Esophagus (tissue), 2 donors: ENCODE results near the gene DOCK4. TPM values are rescaled to one million over a fixed set of nuclear protein-coding genes. Genes with fewer than 3 reads are reported as not detected.

Experiments used
- H3K27ac ChIP-seq, 2 donors: one replicate each; pipeline ENCODE4 v1.5.1; 2013; ENCODE audit warnings: low read depth in 2 of 2, mild to moderate bottlenecking in 2 of 2, inconsistent platforms in 1 of 2, low read length in 1 of 2, moderate library complexity in 1 of 2
- H3K27me3 ChIP-seq, 2 donors: one replicate each; pipeline ENCODE4 v1.6.1; 2013; ENCODE audit warnings: low read length in 2 of 2, control low read depth in 1 of 2, mild to moderate bottlenecking in 1 of 2; ENCODE audit not compliant: insufficient read depth in 2 of 2, control insufficient read depth in 1 of 2
- H3K36me3 ChIP-seq, 2 donors: one replicate each; pipeline ENCODE4 v1.6.1; 2013; ENCODE audit warnings: low read length in 1 of 2; ENCODE audit not compliant: control insufficient read depth in 2 of 2, insufficient read depth in 2 of 2
- H3K4me1 ChIP-seq, 2 donors: one replicate each; pipeline ENCODE4 v1.6.1; 2013; ENCODE audit warnings: low read length in 1 of 2; ENCODE audit not compliant: control insufficient read depth in 2 of 2, insufficient read depth in 2 of 2
- H3K4me3 ChIP-seq, 2 donors: one replicate each; pipeline ENCODE4 v1.5.1; 2013; ENCODE audit warnings: low read length in 2 of 2, mild to moderate bottlenecking in 2 of 2, low read depth in 1 of 2, moderate library complexity in 1 of 2
- H3K9me3 ChIP-seq, 2 donors: one replicate each; pipeline ENCODE4 v1.6.1; 2013; ENCODE audit warnings: mild to moderate bottlenecking in 2 of 2, low read depth in 1 of 2, low read length in 1 of 2, moderate library complexity in 1 of 2; ENCODE audit not compliant: control insufficient read depth in 2 of 2, insufficient read depth in 1 of 2
- WGBS, 2 donors: extraction: QIAGEN DNeasy Blood & Tissue Kit; methylation state at CpG; one replicate each; pipeline ENCODE4 v1.1.7; 2013; 5-methylcytosine and 5-hydroxymethylcytosine counted together
- polyA plus RNA-seq, 2 donors: library from polyadenylated mRNA; stranded (reverse); fragments of 200-250 nt; gene quantifications; one replicate each; pipeline ENCODE4 v1.2.3, GENCODE V29; 2013
- donor health status: healthy with polysubstance abuse.
- donor health status: Bipolar disorder and iron deficiency.

The DOCK4 gene
- polyA plus RNA-seq, 2 donors = 1.8 to 2.9 TPM

- Histone ChIP-seq H3K9me3 (no peaks in the 10 kb centered on the region), H3K27me3 (no peaks in the 10 kb centered on the region), H3K4me1 (no peaks in the 10 kb centered on the region), H3K4me3 (no peak overlapping the region), H3K27ac (no peak overlapping the region), H3K36me3 (no peaks in the 10 kb centered on the region)
- 84 to 86% methylated on average over 3 of the region's 3 CpGs for WGBS, 2 donors
Measured at GRCh38 chr7:112223310-112223709, 17.1 kb upstream of the DOCK4 start.

- Histone ChIP-seq H3K27ac (no peak overlapping the region), H3K27me3 (no peaks in the 10 kb centered on the region), H3K9me3 (no peaks in the 10 kb centered on the region), H3K36me3 (no peaks in the 10 kb centered on the region), H3K4me1 (no peaks in the 10 kb centered on the region), H3K4me3 (no peak overlapping the region)
- 93 to 94% methylated on average over 20 of the region's 20 CpGs for WGBS, 2 donors
Measured at GRCh38 chr7:112220877-112221434, 14.8 kb upstream of the DOCK4 start.

GRCh38 chr7:112215787-112216186 is 9.6 kb upstream of the DOCK4 start:
- Histone ChIP-seq H3K27me3 (no peaks in the 10 kb centered on the region), H3K9me3 (no peaks in the 10 kb centered on the region), H3K27ac (no peak overlapping the region), H3K36me3 (no peaks in the 10 kb centered on the region), H3K4me1 (no peaks in the 10 kb centered on the region), H3K4me3 (no peak overlapping the region)
- 57 to 67% methylated on average over 4 of the region's 4 CpGs for WGBS, 2 donors

- Histone ChIP-seq H3K4me3 (no peak overlapping the region), H3K27me3 (no peaks in the 10 kb centered on the region)
- WGBS, 2 donors = 78 to 87% methylated on average over 2 of the region's 2 CpGs
Measured at GRCh38 chr7:112214883-112215282, 8.7 kb upstream of the DOCK4 start.

GRCh38 chr7:112214268-112214667 is 8.1 kb upstream of the DOCK4 start:
- Histone ChIP-seq H3K27me3 (no peaks in the 10 kb centered on the region), H3K9me3 (no peaks in the 10 kb centered on the region), H3K4me1 (no peaks in the 10 kb centered on the region), H3K36me3 (no peaks in the 10 kb centered on the region), H3K27ac (no peak overlapping the region), H3K4me3 (no peak overlapping the region)

More at GRCh38 chr7:112214883-112215282, 8.7 kb upstream of the DOCK4 start:
- Histone ChIP-seq H3K4me1 (no peaks in the 10 kb centered on the region), H3K27ac (no peak overlapping the region), H3K9me3 (no peaks in the 10 kb centered on the region), H3K36me3 (no peaks in the 10 kb centered on the region)

GRCh38 chr7:112213735-112214134 is 7.5 kb upstream of the DOCK4 start:
- Histone ChIP-seq H3K9me3 (no peaks in the 10 kb centered on the region), H3K4me3 (no peak overlapping the region), H3K36me3 (no peaks in the 10 kb centered on the region), H3K4me1 (no peaks in the 10 kb centered on the region), H3K27ac (no peak overlapping the region), H3K27me3 (no peaks in the 10 kb centered on the region)
- WGBS, 2 donors = 63 to 82% methylated on average over 1 of the region's 1 CpG

GRCh38 chr7:112212571-112212970 is 6.4 kb upstream of the DOCK4 start:
- H3K4me1 ChIP-seq = no peaks in the 10 kb centered on the region
- no peaks in the 10 kb centered on the region for H3K27me3 ChIP-seq
- H3K4me3 ChIP-seq = no peak overlapping the region
- 94 to 98% methylated on average over 2 of the region's 2 CpGs for WGBS, 2 donors
- H3K9me3 ChIP-seq = no peaks in the 10 kb centered on the region
- H3K36me3 ChIP-seq = no peaks in the 10 kb centered on the region
- no peak overlapping the region for H3K27ac ChIP-seq

GRCh38 chr7:112211348-112211907 is 5.2 kb upstream of the DOCK4 start:
- no peaks in the 10 kb centered on the region for H3K36me3 ChIP-seq
- 26 to 29% methylated on average over 1 of the region's 1 CpG for whole genome bisulfite sequencing, 2 donors
- no peak overlapping the region for H3K4me3 ChIP-seq
- H3K9me3 ChIP-seq = no peaks in the 10 kb centered on the region
- H3K27ac ChIP-seq = no peak overlapping the region
- no peaks in the 10 kb centered on the region for H3K27me3 ChIP-seq
- H3K4me1 ChIP-seq = no peaks in the 10 kb centered on the region

- H3K27ac ChIP-seq = no peak overlapping the region
- H3K4me1 ChIP-seq = no peaks in the 10 kb centered on the region
- H3K36me3 ChIP-seq = no peaks in the 10 kb centered on the region
- H3K4me3 ChIP-seq = no peak overlapping the region
- no peaks in the 10 kb centered on the region for H3K9me3 ChIP-seq
- H3K27me3 ChIP-seq = no peaks in the 10 kb centered on the region
- 92 to 94% methylated on average over 6 of the region's 6 CpGs for WGBS, 2 donors
Measured at GRCh38 chr7:112207765-112208164, 1.6 kb upstream of the DOCK4 start.

- peak overlapping the region; percentile 86 to 94 for H3K27ac ChIP-seq
- no peaks in the 10 kb centered on the region for H3K27me3 ChIP-seq
- no peaks in the 10 kb centered on the region for H3K9me3 ChIP-seq
- H3K4me1 ChIP-seq = no peaks in the 10 kb centered on the region
- H3K4me3 ChIP-seq = peak overlapping the region; percentile 85 to 98
- no peaks in the 10 kb centered on the region for H3K36me3 ChIP-seq
- 0% methylated on average over 13 to 14 of the region's 14 CpGs for WGBS, 2 donors
Measured at GRCh38 chr7:112206991-112207592, 893 bp upstream of the DOCK4 start.
